Cerebellar cortex (tissue), 1 donor: ENCODE measurements around the gene KCNMA1.

Source experiments
- DNase-seq: peaks from one replicate; pipeline ENCODE4 v3.0.0-alpha.2; 2015; ENCODE audit warnings: low spot score

Gene KCNMA1

GRCh38 chr10:77556990-77557601 lies 80.5 kb downstream of the KCNMA1 start:
- DNase-seq = no peak

DNA sequence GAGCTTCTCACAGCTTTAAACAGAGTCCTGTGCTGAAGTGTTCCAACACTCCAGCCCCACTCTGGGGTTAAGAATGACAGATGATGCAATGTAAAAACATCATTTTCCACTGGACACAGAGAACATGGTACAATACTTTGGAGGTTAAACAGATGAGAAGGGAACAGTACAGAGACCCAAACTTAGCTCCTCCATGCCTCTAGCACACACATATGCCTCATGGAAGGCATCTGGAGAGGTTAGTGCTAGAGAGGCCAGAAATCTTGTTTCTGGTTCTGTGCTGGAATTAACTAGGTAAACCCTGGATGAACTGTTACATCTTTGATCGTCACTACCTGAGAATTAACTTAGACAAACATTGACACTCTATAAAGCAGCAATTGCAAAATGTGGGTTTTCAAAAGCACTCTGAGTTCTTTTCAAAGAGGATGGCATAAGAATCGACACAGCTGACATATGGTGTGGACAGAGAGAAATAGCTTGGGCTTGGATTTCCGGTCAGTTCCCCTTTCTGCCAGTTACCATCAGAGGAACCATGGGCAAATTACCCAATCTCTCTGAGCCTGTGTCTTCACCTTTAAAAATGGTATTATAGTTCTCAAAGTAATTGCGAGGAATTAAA lies 81.9 kb downstream of the KCNMA1 start:
- no peak for DNase-seq

GRCh38 chr10:77554996-77555397 lies 82.6 kb downstream of the KCNMA1 start:
- no peak for DNase-seq

GRCh38 chr10:77553966-77554365 lies 83.6 kb downstream of the KCNMA1 start:
- DNase-seq = no peak

GRCh38 chr10:77553311-77553710 lies 84.3 kb downstream of the KCNMA1 start:
- DNase-seq = no peak

DNA sequence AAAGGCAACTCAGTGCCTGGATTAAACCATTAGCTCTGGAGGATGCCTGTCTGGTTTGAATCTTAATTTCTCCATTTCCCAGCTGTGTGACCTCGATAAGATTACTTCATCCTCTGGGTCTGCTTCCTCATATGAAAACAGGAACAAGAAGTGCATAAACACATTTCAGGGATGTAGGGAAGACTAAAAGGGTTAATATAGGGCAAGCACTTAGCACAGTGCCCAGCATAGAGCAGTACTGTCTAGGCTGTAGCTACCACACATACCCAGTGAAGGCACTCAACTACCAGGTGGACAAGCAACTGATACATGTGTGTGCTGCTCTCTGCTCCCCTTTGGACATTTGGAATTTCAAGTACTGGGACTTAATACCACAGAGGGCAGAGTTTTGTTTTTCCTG lies 85.4 kb downstream of the KCNMA1 start:
- DNase-seq = no peak

DNA sequence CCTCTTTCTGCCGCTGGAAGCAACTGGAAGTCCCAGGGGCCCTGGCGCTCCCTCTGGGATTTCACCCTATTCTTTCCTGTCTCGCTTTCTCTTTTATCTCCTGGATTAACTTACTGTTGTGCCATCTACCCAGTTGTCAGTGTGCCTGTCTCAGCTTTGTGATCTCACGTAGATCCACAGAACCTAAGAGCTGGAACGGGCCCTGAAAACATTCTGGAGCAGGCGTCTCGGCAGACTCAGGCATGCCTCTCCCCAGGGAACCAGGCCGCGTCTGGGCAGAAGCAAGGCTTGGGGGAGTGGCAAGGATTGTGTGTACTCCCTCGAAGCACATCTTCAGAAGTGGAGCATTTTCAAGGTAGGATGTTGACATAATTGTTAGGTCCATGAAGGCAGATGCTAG lies 87.2 kb downstream of the KCNMA1 start:
- DNase-seq = no peak

DNA sequence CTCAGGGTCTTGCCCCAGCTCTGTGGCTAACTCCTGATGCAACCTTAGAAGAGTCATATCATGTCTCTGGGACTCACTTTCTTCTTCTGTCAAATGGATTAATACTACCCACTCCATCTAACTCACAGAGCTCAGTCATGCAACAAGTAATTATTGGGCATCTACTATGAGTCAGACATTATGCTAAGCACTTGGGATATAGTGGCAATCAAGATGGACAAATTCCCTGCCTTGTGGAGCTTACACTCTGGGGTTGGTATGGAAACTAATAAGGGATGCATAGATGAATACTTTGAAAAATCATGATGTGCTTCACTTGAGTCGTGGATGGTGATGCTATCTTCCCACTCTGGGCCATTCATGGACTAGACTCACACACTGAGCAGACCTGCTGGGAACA lies 88.9 kb downstream of the KCNMA1 start:
- no peak for DNase-seq

GRCh38 chr10:77548157-77548556 lies 89.5 kb downstream of the KCNMA1 start:
- DNase-seq = peak; percentile 39

- no peak for DNase-seq
Measured at GRCh38 chr10:77547307-77548050, 90.1 kb downstream of the KCNMA1 start.

DNA sequence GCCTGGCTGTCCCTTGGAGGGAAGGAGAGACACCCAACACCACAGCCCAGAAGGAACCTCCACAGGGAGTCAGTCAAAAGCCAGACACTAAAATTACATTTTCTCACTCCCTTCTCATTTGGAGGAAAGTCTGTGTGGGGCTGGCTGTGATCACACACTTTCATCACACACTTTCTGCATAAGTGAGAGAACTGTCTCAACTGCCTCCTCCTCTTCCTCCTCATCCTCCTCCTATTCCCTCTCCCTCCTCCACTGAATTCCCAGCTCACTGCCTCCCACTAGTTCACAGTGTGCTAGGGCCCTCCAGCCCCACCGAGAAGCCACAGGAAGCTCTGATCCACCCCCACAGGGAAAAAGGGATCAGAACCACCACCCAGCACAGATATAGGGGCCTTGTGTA lies 91.6 kb downstream of the KCNMA1 start:
- DNase-seq = peak; percentile 14

DNA sequence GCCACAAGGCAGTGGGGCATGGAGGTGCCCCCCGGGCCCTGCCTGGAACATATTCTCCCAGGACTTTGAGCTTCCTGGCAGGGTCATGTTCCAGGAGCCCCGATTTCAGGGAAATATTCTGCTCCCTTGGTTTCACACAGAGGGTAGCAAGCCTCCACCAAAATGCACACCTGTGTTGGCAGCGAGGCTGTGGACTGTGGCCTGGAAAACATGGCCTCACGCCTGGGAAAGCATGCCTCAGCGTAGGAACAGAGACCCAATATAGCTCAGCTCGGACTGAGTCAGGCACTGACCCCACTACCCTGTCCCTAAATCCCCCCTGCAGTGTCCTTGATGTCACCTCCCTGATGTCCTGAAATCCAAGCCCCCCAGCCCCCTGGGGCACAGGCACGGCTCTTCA lies 92.0 kb downstream of the KCNMA1 start:
- peak; percentile 41 for DNase-seq

DNA sequence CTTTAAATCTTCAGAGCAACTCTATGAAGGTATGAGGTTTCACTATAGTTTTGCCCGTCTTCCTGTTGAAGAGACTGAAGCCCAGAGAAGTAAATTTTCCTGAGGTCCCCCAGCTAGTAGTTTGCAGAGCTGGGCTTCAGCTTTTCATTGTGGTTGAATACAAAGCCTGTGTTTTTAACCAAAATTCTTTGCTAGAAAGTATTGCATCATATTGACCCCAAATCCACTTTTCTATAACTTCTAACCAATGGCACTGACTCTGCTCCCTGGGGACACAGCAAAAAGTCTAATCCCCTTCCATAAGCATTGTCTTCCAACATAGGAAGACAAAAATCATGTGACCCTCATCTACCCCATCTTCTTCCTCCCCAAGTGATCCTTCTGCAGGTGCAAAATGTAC lies 93.0 kb downstream of the KCNMA1 start:
- no peak for DNase-seq

GRCh38 chr10:77542710-77543259 lies 94.8 kb downstream of the KCNMA1 start:
- DNase-seq = no peak

DNA sequence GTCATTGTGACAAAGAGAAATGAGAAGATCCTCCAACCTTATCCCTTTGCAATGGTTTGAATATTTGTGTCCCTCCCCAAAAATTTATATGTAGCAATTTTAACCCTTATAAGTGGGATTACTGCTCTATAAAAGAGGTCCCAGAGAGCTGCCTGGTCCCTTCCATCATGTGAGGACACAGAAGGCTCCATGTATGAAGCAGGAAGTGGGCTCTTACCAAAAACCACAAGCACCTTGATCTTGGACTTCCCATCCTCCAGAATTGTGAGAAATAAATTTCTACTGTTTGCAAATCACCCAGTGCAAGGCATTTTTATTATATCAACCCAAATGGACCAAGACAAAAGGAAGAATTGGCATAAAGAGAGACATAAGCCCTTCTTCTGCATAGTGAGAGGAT lies 95.7 kb downstream of the KCNMA1 start:
- no peak for DNase-seq

DNA sequence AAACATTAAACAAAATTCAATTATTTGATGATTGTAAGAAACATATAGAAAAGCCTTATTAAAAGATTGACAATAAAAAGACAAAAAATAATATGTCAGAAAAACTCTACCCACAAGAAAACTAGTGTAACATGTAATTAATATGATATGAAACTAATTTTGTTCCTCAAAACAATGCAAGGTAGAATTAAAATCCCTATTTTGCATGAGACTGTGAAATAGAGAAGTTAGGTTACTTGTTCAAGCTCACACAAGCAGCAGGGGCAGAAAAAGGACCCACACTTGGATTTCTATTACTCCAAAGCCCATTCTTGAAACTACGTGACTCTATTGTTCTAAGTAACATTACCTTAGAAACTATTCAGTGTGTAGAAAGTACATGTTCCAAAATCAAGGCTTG lies 96.4 kb downstream of the KCNMA1 start:
- DNase-seq = no peak

DNA sequence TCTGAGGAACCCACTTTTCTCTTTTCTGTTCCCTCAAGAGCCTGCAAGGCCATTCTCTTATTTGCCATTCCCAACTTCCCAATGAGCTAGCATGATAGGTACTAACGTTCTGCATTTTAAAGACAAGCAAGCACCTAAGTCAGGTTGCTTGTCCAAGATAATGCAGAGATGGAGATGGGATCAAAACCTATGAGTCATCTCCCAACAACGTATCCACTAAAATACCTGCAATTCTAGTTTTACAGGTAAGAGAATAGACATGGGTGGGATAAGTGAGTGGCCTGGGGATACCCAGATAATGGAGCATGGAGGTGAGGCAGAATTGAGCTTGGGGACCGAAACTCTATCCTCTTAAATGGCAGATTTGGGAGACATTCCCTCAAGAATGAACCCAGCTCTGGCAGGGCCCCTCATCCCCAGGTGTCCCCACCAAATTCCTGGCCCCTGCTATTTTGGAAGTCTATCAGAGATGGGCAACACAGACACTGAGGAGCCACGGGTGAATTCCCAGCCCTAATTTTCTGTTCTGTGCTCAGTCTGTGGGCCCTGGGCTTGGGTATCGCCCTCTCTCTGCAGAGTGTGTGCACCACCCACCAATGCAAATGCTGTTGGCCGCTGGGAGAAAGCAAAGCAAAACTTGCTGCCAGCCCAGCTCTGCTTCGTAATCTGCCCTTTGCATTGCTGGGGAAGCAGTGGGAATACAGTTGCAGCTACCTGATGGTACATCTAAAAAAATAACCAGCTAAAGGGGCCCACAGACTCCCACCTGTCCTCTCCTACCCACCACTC lies 98.3 kb downstream of the KCNMA1 start:
- no peak for DNase-seq

DNA sequence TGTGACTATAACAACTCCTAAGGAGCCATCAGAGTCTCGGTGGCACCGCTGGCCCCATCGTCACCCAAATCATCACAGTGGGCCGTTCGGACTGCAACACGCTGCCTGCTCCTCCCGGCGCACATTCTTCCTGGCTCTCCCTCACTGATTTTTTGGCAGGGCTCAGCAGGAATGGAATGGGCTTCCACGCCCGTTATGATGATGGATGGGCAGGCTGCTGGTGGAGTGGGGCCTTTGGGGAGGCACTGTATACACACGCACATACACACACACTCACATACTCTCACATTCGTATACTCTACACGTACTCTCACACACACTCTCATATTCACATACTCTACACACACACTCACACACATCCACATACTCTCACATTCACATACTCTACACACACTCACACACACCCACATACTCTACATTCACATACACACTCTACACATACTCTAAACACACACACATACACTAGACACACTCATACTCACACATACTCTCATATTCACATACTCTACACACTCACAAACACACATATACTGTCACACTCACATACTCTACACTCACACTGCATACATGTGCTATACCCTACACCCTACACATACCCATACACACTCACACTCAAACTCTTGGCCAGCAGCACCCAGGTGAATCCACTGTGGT lies 99.8 kb downstream of the KCNMA1 start:
- DNase-seq = no peak

- DNase-seq = no peak
Measured at GRCh38 chr10:77537071-77537470, 100.5 kb downstream of the KCNMA1 start.

- DNase-seq = no peak
Measured at GRCh38 chr10:77533887-77534278, 103.7 kb downstream of the KCNMA1 start.

DNA sequence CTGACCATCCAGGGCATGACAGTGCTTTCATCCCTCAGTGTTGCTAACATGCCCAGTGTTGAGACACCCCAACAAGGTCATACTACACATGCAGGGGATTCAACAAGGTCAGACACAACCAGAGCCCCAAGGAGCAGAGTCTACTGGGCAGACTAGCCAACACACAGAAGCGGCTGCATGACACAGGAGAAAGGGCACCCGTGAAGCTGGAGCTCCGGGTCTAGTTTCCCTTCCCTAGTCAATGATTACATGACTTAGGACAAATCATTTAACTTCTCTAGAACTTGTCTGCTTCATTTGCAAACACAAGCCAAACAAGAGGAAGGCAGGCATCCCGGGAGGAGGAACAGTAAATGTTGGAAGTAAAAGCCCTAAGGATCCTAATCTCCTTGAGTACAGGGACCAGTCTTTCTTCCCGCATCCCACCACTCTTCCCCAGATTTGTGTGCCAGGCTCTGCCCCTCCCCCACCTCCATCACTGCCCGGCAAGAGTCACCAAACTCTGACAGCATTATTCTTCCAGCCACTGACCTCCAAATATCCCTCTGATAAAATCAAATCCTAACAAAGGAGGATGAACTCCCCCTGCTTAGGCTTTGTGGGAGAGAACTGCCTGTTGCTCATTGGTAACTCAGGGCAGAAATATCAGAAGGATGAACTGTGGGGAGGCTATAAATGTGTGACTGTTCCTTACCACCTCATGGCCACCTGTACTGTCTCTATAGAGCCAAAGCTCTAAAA lies 104.3 kb downstream of the KCNMA1 start:
- DNase-seq = no peak
